Cerebellar nuclear complex (tissue), 1 donor: ENCODE measurements around the gene GAS6.
"Not testable (repeated sequence)": the region's sequence is repeated elsewhere in the genome, so short reads cannot be mapped to it uniquely, and the experiment has no call there.

ENCODE experiments used
- DNase-seq, 2 experiments: peaks; one replicate each; lab custom pipeline; 2025; lab: John Stamatoyannopoulos, UW

The GAS6 gene

DNA sequence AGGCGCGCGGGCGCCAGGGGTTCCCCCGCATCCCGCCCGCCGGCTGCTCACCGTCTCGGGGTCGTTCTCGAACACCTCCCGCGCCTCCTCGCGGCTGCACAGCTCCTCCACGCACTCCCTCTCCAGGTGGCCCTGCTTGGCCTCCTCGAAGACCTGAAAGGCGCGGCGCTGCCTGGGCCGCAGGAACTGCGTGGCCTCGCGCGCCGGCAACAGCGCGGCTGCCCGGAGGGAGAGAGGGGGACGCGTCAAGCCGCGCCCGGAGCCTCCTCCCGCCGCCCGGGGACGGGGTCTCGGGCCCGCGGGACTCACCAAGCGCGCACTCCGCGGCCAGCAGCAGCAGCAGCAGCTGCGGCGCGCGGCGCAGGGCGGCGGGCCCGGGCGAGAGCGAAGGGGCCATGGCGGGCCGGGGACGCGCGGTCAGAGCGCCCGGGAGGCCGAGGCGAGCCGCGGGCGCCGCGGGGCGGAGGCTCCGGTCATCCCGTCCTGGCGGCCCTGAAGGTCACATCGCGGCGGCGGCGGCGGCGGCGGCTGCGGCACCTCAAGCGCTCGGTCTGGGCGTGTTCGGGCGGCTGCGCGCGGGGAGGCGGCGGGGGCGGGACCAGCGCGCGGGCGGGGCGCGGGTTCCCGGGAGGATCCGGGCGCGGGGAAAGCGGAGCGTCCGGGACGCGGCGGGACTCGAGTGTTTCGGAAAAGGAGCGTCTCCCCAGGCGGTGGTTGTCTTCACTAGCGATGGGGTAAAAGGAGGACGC, at the start of gene GAS6:
Gene GAS6 (minus strand): TSS at position 553 of the 749 bp plus-strand sequence. CDS start 156 bp downstream, at position 397.
- DNase-seq = no peak

DNA sequence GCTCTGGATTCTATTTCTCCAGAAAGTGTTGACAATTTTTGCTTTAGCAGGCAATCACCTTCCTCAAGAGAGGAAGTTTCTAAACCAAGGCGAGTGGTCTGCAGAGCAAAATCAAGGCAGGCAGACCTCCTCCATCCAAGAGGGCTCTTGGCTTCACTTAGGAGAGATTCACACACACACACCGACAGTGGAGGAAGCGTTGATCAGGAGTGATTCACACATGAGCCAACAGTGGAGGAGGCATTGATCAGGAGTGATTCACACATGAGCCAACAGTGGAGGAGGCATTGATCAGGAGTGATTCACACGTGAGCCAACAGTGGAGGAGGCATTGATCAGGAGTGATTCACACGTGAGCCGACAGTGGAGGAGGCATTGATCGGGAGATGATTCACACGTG, 49.5 kb upstream of the GAS6 start:
- not testable (repeated sequence) for DNase-seq

DNA sequence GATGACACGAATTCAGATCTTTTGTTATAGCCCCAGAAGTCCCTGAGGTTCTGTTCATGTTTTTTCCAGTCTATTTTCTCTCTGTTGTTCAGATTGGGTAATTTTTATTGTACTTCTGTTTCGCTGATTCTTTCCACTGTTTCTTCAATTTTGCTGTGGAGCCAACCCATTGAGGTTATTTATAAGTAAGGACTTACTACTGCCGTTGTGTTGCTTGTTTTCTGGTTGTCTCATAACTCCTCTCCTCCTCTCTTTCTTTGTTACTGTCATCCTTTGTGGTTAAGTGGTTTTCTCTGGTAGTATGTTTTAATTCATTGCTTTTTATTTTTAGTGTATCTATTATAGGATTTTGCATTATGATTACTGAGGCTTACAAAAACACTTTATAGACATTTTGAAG, 48.7 kb upstream of the GAS6 start:
- no peak for DNase-seq

DNA sequence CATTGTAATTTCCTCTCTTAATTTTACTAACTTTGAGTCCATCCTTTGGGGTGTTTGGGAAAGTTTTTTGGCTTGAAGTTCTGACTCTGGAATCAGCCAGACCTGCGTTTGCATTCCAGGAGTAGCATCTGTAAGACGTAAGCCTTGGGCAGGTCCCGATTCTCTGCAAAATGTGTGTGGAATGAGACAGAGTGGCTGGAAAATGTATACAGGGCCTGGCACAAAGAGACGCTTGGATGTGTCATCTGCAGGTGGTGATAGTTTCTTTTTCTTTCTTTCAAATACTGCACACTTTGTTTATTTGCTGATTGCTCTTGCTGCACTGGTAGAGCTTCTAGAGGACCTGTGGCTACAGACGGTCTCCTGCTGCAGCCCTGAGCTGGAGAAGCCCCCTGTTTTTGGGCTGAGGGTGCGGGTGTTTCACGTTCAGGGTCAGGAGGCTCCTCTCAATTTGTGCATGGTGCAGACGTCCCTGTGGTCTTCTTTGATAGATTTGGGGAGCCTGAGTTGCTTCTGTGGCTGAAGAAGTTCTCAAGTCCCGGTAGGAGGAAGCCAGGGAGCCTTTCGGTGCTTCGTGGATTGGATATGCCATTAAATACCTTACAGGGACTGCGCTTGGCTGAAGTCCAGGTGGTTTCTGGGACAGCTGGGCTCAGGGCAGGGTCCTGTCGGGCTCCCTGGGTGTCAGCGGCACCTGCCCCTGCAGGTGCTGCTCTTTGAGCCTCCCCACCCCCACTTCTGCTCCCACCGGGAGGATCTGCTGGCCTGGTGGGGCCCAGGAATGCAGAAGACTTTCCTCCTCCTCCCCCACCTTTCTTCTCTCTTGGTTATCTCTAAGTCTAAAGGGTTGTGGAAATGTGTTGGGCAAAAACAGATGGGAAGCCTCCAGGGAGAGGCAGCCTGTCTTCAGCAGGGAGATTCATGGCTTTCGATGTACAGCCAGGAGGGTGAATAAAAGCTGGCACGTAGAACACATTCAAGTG, 44.0 kb upstream of the GAS6 start:
- no peak for DNase-seq

DNA sequence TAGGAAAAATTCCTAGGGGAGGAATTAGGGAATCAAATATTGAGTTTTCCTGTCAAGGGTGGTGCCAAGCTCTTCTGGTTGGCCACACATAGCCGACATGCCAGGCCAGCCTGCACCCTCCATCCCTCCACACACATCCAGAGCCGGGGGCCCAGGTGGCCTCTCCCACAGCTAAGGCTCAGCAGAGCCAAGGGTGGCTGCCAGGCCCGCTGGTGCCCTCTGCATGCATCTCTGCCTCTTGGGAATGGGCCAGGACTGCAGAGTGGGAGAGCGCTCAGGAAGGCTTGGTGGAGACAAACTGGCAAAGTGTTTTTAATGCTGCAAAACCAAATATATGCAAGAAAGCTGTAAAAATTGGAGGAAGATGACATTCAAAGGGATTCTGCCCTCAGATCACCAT, 42.7 kb upstream of the GAS6 start:
- DNase-seq = no peak

DNA sequence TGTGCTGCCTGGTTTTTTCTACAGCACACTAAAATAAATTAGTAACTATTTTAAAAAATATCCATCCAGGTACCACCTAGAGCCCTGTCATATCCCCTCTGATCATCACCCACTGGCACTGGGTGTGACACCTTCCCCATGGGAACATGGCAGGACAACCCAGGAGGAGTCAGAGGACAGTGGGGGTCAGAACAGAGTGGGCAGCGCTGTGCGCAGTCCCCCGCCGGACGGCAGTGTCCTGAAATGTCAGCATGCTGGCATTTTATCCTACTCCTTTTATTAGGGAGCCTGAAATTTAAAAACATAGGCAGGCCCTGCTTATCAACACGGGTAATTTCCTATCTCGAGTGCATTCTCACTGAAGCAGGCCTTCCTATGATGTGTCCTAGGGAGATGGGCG, 42.1 kb upstream of the GAS6 start:
- no peak for DNase-seq

DNA sequence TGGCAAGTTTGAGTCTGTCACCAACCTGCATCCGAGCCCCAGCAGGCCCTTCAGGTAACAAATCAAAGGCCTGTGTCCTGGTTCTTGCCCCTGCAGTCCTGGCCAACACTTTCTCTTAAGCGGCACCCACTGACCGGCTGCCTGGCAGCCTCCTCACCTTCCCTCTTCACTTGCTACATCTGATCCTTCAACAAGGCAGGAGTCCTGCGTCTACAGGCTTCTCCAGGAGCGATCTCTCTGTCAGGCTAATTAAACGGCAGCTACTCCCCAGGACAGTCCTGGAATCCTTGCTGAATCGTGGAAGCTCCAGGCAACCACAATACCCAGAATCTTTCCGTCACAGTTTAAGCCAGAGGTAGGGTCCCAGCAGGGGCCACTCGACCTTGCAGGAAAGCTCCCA, 41.1 kb upstream of the GAS6 start:
- DNase-seq = no peak

DNA sequence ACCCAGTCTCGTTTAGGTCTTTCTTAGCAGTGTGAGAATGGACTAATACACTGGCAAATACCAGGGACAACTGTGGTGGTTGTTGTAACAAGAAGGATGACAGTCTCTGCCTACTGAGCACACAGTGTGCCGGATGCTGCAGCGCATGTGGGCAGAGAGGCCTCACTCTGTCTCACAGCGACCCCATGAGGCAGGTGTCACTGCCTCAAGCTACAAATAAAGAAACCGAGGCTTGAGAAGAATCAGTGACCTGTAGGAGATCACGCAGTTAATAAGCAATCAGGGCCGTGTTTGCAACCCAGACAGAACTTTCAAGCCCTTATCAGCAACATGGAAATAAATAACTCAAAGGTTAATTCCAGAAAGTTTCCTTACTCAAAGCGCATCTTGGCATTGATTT, 40.5 kb upstream of the GAS6 start:
- no peak for DNase-seq

DNA sequence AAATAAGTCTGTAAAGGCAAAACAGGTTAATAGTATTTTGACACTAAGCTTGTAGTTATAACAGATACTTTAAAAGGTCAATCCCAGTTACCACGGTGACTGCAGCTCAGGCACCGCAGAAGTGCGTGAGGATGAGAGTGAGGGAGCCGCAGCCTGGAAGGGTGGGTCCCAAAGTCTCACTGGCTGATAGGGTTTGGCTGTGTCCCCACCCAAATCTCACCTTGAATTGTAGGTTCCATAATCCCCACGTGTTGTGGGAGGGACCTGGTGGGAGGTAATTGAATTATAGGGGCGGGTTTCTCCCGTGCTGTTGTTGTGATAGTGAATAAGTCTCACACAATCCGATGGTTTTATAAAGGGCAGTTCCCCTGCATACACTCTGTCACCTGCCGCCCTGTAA, 40.0 kb upstream of the GAS6 start:
- DNase-seq = no peak

DNA sequence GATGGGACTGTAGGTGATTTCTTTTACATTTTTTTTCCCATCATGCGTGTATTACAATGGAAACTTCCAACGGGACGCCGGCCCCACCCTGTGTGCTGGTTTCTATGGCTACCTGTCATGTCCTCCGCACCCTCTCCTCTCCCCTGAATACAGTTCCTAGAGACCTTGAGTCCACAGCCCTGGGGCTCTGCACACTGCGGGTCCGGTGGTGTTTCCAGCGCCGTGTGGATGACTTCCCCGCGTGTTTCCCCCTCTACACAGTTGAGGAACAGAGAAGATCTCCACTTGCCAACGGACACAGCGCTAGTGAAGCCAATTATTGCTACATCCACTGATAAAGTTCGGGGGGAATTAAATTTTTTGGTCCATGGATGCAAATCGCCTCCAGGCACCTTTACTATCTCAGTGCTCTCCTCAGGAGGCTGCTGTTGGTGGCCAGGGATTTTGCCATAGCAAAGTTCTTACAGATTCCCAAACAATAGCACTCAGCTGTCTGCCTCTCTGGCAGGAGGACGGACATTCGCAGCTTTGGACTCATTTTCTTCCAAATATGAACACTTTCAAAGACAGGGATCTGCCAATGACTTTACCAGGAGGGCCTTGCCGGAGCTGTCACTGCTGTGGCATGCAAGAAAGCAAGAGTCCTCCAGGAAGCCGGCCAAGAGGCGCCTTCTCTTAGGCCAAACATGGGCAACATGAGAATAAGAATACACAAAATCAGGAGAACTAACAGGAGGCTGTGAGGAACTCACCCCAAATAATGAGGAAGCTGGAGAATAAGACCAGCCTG, 39.3 kb upstream of the GAS6 start:
- no peak for DNase-seq

DNA sequence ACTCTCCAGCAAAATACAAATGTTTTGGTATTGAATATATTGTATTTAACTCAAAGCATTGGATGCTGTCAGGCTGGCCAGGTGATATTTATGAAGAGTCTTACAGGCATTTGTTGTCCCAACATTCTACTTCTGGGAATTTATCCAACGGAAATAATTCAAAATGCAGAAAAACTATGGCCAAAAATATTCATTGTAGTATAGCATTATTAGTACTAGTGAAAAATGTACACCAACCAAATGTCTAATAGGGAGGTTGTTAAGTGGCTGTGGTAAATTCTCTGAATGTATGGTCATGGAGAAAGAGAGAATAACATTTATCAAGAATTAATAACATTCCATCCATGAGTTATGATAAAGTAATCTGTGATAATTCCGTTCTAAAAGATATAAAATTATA, 38.6 kb upstream of the GAS6 start:
- no peak for DNase-seq

DNA sequence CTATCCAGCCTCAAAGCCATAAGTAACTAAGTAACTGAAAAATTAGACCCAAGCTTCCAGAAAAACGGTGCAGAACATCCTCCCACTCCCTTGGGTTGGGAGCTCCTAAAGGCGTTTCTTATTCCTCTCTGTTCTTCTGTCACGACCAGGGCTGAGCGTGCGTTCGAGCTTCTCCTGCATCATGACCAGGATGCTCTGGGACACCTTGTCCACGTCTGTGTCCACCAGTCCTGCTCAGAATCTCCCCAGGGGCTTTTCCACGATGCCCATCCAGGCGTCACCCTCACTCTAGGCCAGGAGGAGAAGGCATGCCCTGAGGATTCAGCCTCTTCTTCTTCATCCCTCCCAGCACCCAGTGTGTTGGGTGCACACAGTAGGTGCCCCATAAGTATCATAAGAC, 37.8 kb upstream of the GAS6 start:
- no peak for DNase-seq

DNA sequence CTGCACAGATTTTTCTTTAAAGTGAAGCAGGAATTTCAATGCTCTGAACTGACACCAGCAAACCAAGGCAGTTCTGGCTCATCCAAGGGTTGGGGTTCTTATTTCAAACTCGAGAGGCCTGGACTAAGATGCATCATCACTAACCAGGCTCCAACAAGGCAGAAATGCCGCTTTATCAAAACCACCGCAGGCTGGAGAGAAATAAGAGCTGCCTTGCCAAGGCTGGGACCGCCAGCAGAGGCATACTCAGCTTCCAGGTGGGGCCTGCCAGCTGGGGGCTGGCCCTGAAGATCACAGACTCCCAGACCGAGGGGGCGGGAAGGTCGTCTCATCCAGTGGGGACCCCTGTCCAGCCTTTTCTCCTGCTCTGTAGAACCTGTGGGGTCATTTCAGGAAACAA, 37.4 kb upstream of the GAS6 start:
- DNase-seq = no peak

DNA sequence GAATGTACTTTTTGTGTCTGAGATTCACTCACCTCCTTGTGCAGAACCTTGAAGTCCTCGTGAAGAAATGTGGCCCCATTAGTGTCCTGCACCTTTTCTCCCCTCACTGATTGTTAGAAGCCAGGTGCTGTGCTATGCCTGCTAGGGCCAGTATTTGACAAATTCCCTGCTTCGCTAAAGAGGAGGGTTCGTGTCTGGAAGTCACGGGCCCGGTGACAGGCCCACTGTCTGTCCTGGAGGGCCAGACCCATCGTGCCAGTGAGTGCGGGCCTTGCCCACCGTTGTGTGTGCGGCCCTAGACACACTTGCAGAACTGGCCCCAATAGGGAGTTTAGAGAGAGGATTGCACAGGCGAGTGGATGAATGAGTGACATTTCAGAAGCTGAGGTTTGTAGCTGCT, 36.8 kb upstream of the GAS6 start:
- DNase-seq = no peak

DNA sequence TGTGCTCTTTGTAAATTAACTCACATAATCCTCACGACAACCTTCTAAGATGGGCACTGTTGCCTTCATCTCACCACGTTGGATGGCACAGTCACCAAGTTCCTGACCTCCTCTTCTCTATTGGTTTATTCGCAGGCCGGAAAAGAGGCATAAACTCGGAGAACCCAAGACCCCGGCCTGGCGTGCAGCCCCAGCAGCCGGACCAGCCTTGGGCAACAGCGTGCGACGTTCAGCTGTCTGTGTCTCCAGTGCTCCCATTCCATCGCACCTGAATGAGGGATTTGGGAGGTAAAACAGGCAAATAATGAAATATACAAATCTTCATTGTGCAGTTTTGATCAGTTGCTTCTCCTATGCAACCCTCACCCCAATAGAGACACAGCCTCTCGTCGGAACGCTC, 34.5 kb upstream of the GAS6 start:
- DNase-seq = no peak

DNA sequence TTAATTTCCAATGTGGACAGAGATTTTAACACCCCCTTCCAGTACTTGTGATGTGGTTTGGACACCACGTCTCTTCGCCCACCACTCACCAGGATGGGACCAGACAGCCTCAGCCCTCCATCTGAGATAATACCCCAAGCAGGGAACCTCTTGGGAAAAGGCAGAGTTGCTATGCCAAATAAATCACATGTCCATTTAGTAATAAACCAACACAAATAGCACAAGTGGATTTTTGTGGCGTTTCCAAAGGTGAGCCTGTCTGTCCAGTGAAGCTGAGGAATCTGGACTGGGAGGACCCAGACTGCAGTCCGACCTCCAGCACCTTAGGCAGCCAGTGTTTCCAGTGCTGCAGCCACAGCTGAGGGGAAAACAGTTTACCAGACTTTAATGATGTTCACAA, 34.1 kb upstream of the GAS6 start:
- no peak for DNase-seq

DNA sequence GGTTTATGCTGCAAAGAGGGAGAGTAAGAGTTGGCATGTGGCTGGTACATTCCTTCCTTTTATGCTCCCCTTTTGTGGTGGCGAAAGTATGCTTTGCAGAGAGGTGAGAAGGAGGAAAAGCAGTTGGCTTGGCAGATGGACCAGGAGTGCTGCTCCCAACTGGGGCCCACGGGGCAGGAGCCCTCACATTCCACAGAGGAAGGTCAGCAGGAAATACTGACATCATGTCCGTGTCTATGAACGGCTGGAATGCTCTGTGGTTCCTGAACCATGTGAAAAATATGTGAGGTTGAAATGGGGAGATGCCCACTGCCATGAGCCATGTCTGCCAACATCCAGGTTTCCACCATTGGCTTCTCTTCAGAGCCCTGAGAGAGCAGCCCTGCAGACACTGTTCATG, 33.3 kb upstream of the GAS6 start:
- DNase-seq = no peak

DNA sequence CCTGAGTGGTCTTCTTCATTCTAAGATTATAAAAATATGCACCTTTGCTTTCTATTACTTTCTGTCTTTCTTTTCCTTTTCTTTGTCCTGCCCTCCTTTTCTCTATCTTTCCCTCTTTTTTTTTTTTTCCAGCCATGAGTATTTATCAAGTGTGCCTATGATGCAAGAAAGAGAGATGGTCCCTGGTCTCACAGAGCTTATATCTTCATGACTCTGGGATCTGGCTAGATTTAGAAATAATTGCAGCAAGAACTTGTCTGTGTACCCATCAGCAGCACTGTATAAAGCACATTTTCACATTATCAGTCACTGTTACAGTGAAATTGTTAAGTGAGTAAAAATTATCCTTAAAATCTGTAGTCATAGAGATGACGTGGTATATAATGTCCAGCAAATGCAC, 31.6 kb upstream of the GAS6 start:
- no peak for DNase-seq

DNA sequence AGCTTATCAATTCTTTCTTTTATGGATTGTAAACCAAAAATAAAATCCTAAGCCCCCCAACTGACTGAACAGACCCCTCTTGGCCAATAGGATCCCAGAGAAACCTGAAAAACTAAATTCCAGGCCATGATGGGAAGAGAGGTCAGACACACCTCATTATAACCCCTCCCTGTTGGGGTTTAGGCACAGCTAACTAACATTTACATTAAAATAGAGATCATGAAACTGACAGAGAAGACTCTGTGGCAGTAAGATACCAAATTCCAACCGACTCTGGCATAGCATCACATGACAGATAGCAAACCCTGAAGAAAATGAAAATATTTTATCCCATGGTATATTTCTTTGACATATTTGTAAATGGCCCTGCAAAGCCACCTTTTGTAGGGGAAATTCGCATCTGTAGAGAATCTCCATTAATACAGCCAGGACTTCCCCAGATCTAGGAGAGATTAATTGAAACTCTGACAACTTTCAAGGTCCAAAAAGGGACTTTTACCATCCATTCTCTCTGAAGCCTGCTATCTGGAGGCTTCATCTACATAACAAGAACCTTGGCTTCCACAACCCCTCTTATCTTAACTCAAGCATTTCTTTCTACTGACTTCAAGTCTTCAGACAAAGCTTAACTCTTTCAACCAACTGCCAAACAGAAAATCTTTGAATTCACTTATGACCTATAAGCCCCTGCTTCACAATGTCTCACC, 27.1 kb upstream of the GAS6 start:
- no peak for DNase-seq

DNA sequence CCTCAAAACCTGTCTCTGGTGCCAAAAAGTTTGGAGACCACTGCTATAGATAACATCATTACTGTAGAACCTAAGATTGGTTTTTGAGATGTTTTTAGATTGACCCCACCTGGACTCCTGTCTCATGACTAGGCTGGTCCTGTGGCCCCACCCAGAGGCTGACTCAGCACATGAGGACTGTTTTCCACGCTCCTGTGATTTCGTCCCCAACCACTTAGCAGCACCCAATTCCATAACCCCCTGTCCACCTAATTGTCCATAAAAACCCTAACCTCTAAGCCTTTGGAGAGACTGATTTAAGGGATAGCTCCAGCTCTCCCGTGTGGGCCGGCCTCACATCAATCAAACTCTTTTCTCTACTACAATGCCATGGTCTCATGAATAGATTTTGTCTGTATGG, 25.6 kb upstream of the GAS6 start:
- DNase-seq = no peak

DNA sequence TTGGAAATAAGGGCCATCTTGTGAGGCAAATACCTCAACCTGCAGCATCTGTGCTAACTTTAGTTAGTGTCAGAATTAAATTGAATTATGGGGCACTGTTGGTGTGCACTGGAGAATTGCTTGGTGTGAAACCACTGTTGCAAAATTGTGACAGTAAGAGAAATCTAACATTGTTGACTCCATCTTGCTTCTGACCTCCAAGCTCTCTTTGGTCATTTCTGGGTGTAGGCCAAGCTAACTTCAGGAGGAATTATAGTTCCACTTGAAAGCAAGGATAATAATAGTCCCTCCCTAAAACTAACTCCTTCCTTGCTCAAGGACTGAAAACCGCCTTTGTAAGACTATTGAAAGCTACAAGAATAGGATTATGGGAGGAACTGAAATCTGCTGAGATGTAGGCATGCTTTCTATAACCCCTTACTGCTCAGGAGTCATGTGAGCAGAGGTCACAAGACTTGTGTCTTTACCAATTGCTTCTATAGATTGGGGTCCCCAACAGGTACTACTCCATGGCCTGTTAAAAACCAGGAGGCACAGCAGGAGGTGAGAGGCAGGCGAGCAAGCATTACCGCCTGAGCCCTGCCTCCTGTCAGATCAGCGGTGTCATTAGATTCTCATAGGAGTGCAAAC, 24.9 kb upstream of the GAS6 start:
- no peak for DNase-seq
